ENCODE data around the gene CASP2. TPM values are rescaled to one million over a fixed set of nuclear protein-coding genes. Genes with fewer than 3 reads are reported as not detected.

CASP2 gene
- total RNA-seq, 1 experiment from 2014 or later: 64.1 TPM

GRCh38 chr7:143314127-143314526 is 26.0 kb downstream of the CASP2 start:
- Histone ChIP-seq H3K9me2 (ENCODE audit: insufficient read depth) (no peaks in the 10 kb centered on the region), H3K27me3 (ENCODE audit: insufficient read depth, low read length) (no peaks in the 10 kb centered on the region), H2AFZ (ENCODE audit: low read depth, low read length, poor library complexity, severe bottlenecking) (no peak overlapping the region), H3K4me2 (ENCODE audit: low read length) (no peak overlapping the region), H3K79me2 (ENCODE audit: insufficient read depth, low read length) (no peaks in the 10 kb centered on the region), H3K9me3 (ENCODE audit: control insufficient read depth in 1 of 2, insufficient read depth in 1 of 2, low read depth in 1 of 2, low read length in 2 of 2) (no peaks in the 10 kb centered on the region), H3K4me3 (replicated peaks in 1 of 2; ENCODE audit: low read depth in 1 of 2, low read length in 2 of 2) (no peak overlapping the region), H3K9ac (ENCODE audit: low read length) (no peak overlapping the region), H3K36me3 (ENCODE audit: control insufficient read depth in 1 of 2, insufficient read depth in 2 of 2, low read length in 2 of 2) (no peaks in the 10 kb centered on the region), H3K4me1 (ENCODE audit: control insufficient read depth in 1 of 2, insufficient read depth in 2 of 2, low read length in 2 of 2) (no peaks in the 10 kb centered on the region), H4K20me1 (ENCODE audit: insufficient read depth) (no peaks in the 10 kb centered on the region), H3K27ac (ENCODE audit: low read depth, low read length) (no peak overlapping the region)
- ChIA-PET RAD21 (ENCODE audit: low non-redundant PET in 1 of 2, low total read pairs in 2 of 2, uncharacterized antibody in 2 of 2, unreplicated experiment in 2 of 2) (no interaction called here), POLR2A (no interaction called here), CTCF (no interaction called here)
- BruUV-seq (replicated peaks): no TSS peak
- DNase-seq (ENCODE audit: low read depth, low spot score): no peak
- TF ChIP-seq POLR2A (IDR thresholded peaks at IDR 0.05; ENCODE audit: borderline replicate concordance, extremely low read depth, insufficient read depth, insufficient read length): no peak
- no peak for ATAC-seq
- intact Hi-C loops (cut with micrococcal nuclease): no loop called here

GRCh38 chr7:143315776-143316175 is 27.6 kb downstream of the CASP2 start, which contains the start of gene CLCN1:
CLCN1 (plus strand) TSS chr7:143316111; CDS start chr7:143316213, 102 bp downstream.
- H3K79me2 ChIP-seq (ENCODE audit: insufficient read depth, low read length): no peaks in the 10 kb centered on the region
- POLR2A ChIA-PET: no interaction called here
- RAD21 ChIA-PET (ENCODE audit: low non-redundant PET in 1 of 2, low total read pairs in 2 of 2, uncharacterized antibody in 2 of 2, unreplicated experiment in 2 of 2): no interaction called here
- no peaks in the 10 kb centered on the region for H4K20me1 ChIP-seq (ENCODE audit: insufficient read depth)
- H3K27ac ChIP-seq (ENCODE audit: low read depth, low read length): no peak within 1 kb of the TSS
- H3K27me3 ChIP-seq (ENCODE audit: insufficient read depth, low read length): no peaks in the 10 kb centered on the region
- H3K9me2 ChIP-seq (ENCODE audit: insufficient read depth): no peaks in the 10 kb centered on the region
- no peak within 1 kb of the TSS for H2AFZ ChIP-seq (ENCODE audit: low read depth, low read length, poor library complexity, severe bottlenecking)
- no peak within 1 kb of the TSS for H3K4me2 ChIP-seq (ENCODE audit: low read length)
- no peaks in the 10 kb centered on the region for H3K4me1 ChIP-seq (ENCODE audit: control insufficient read depth in 1 of 2, insufficient read depth in 2 of 2, low read length in 2 of 2)
- no peaks in the 10 kb centered on the region for H3K9me3 ChIP-seq (ENCODE audit: control insufficient read depth in 1 of 2, insufficient read depth in 1 of 2, low read depth in 1 of 2, low read length in 2 of 2)
- no peaks in the 10 kb centered on the region for H3K36me3 ChIP-seq (ENCODE audit: control insufficient read depth in 1 of 2, insufficient read depth in 2 of 2, low read length in 2 of 2)
- no peak within 1 kb of the TSS for H3K9ac ChIP-seq (ENCODE audit: low read length)
- intact Hi-C loops (cut with micrococcal nuclease): no loop called here
- CTCF ChIA-PET: no interaction called here
- DNase-seq (ENCODE audit: low read depth, low spot score) (no peak), ATAC-seq (no peak)
- H3K4me3 ChIP-seq (replicated peaks in 1 of 2; ENCODE audit: low read depth in 1 of 2, low read length in 2 of 2): no peak within 1 kb of the TSS
- TF ChIP-seq SP1 (IDR thresholded peaks at IDR 0.05; ENCODE audit: low read depth): no peak
- no TSS peak for BruUV-seq (replicated peaks)

GRCh38 chr7:143316492-143316891 is 28.3 kb downstream of the CASP2 start:
- ChIA-PET POLR2A (no interaction called here), RAD21 (ENCODE audit: low non-redundant PET in 1 of 2, low total read pairs in 2 of 2, uncharacterized antibody in 2 of 2, unreplicated experiment in 2 of 2) (no interaction called here), CTCF (no interaction called here)
- Histone ChIP-seq H3K4me3 (replicated peaks in 1 of 2; ENCODE audit: low read depth in 1 of 2, low read length in 2 of 2) (no peak overlapping the region), H3K9me2 (ENCODE audit: insufficient read depth) (no peaks in the 10 kb centered on the region), H3K36me3 (ENCODE audit: control insufficient read depth in 1 of 2, insufficient read depth in 2 of 2, low read length in 2 of 2) (no peaks in the 10 kb centered on the region), H4K20me1 (ENCODE audit: insufficient read depth) (no peaks in the 10 kb centered on the region), H3K27me3 (ENCODE audit: insufficient read depth, low read length) (no peaks in the 10 kb centered on the region), H3K4me2 (ENCODE audit: low read length) (no peak overlapping the region), H3K27ac (ENCODE audit: low read depth, low read length) (no peak overlapping the region), H3K9me3 (ENCODE audit: control insufficient read depth in 1 of 2, insufficient read depth in 1 of 2, low read depth in 1 of 2, low read length in 2 of 2) (no peaks in the 10 kb centered on the region), H3K79me2 (ENCODE audit: insufficient read depth, low read length) (no peaks in the 10 kb centered on the region), H2AFZ (ENCODE audit: low read depth, low read length, poor library complexity, severe bottlenecking) (no peak overlapping the region), H3K4me1 (ENCODE audit: control insufficient read depth in 1 of 2, insufficient read depth in 2 of 2, low read length in 2 of 2) (no peaks in the 10 kb centered on the region), H3K9ac (ENCODE audit: low read length) (no peak overlapping the region)
- DNase-seq (ENCODE audit: low read depth, low spot score): no peak
- intact Hi-C loops (cut with micrococcal nuclease): no loop called here
- no TSS peak for BruUV-seq (replicated peaks)
- ATAC-seq: no peak
- no peak for TF ChIP-seq ZFX (IDR thresholded peaks at IDR 0.05)
- TF ChIP-seq EZH2phosphoT487 (IDR thresholded peaks at IDR 0.05; ENCODE audit: borderline replicate concordance): no peak
- TF ChIP-seq ZBTB33 (IDR thresholded peaks at IDR 0.05; ENCODE audit: extremely low read depth, insufficient replicate concordance, low read length): no peak
- no peak for TF ChIP-seq REST (IDR thresholded peaks at IDR 0.05; ENCODE audit: low read depth)
- no peak for TF ChIP-seq CBX3 (IDR thresholded peaks at IDR 0.05; ENCODE audit: low read depth)
- TF ChIP-seq POLR2A (IDR thresholded peaks at IDR 0.05; ENCODE audit: borderline replicate concordance, extremely low read depth, insufficient read depth, insufficient read length): no peak
- no peak for TF ChIP-seq RAD21 (IDR thresholded peaks at IDR 0.05; ENCODE audit: low read depth)

Measured in HCT116 (cell line).